PC-3 (cell line): ENCODE measurements around the gene HNRNPF. TPM values are rescaled to one million over a fixed set of nuclear protein-coding genes. Genes with fewer than 3 reads are reported as not detected.
"Not testable (repeated sequence)": the region's sequence is repeated elsewhere in the genome, so short reads cannot be mapped to it uniquely, and the experiment has no call there.

Experiments used
- ATAC-seq: fragments of 200-7000 bp; cut with Tn5 transposase; 2 replicates; pipeline ENCODE4 v1.9.1; 2020; ENCODE audit warnings: mild to moderate bottlenecking, moderate library complexity
- Bru-seq: library from RNA; stranded (reverse); fragments of 400-500 nt; gene quantifications from one replicate; lab custom pipeline; 2021; lab: Mats Ljungman, UMichigan
- BruChase-seq, 2 experiments: library from RNA; stranded (reverse); fragments of 400-500 nt; gene quantifications; one replicate each; lab custom pipeline; 2021; lab: Mats Ljungman, UMichigan
- BruUV-seq: library from RNA; stranded (reverse); fragments of 400-500 nt; replicated peaks from 2 replicates; lab custom pipeline; 2021; lab: Mats Ljungman, UMichigan
- CTCF ChIA-PET: fragments of 300-600 bp; sonication (Branson Sonifier 250); formaldehyde crosslinking; loops from one replicate; lab custom pipeline; 2022; ENCODE audit warnings: antibody characterized with exemption; lab: Charles Lee
- POLR2A ChIA-PET: fragments of 300-600 bp; sonication (Branson Sonifier 250); formaldehyde crosslinking; loops from one replicate; lab custom pipeline; 2022; ENCODE audit warnings: antibody characterized with exemption; ENCODE audit not compliant: unreplicated experiment; lab: Charles Lee
- DNase-seq: peaks from one replicate; pipeline ENCODE4 v3.0.0-alpha.2; 2015
- H2AFZ ChIP-seq: fragments of 300-600 bp; sonication (generic); 2 replicates; pipeline ENCODE4 v1.6.0; 2016; ENCODE audit warnings: antibody characterized with exemption, low read length
- H3F3A ChIP-seq: fragments of 300-600 bp; sonication (generic); one replicate; pipeline ENCODE4 v1.6.0; 2017; ENCODE audit warnings: antibody characterized with exemption, low read length, control low read depth, mild to moderate bottlenecking; ENCODE audit not compliant: unreplicated experiment
- H3K27ac ChIP-seq: fragments of 300-600 bp; sonication (generic); 2 replicates; pipeline ENCODE4 v1.5.1; 2016; ENCODE audit warnings: mild to moderate bottlenecking, low read length
- H3K27me3 ChIP-seq: fragments of 300-600 bp; sonication (generic); 2 replicates; pipeline ENCODE4 v1.6.1; 2016; ENCODE audit warnings: low read length, mixed read lengths
- H3K36me3 ChIP-seq: fragments of 300-600 bp; sonication (generic); 2 replicates; pipeline ENCODE4 v1.6.1; 2016; ENCODE audit warnings: low read depth, mixed run types, low read length, mixed read lengths
- H3K4me1 ChIP-seq: fragments of 300-600 bp; sonication (generic); 2 replicates; pipeline ENCODE4 v1.5.1; 2016; ENCODE audit warnings: low read length; ENCODE audit not compliant: insufficient read depth
- H3K4me2 ChIP-seq: fragments of 300-600 bp; sonication (generic); 2 replicates; pipeline ENCODE4 v1.6.0; 2016; ENCODE audit warnings: low read length
- H3K4me3 ChIP-seq: fragments of 300-600 bp; sonication (generic); 2 replicates; pipeline ENCODE4 v1.5.1; 2016; ENCODE audit warnings: mild to moderate bottlenecking, low read length, mixed read lengths
- H3K79me2 ChIP-seq: fragments of 300-600 bp; sonication (generic); 2 replicates; pipeline ENCODE4 v1.6.1; 2017; ENCODE audit warnings: low read length, mixed read lengths
- H3K9ac ChIP-seq: fragments of 300-600 bp; sonication (generic); 2 replicates; pipeline ENCODE4 v1.6.0; 2016; ENCODE audit warnings: mild to moderate bottlenecking, low read length
- H3K9me2 ChIP-seq: fragments of 300-600 bp; sonication (generic); replicated peaks from 2 replicates; pipeline ENCODE4 v1.6.1; 2016; ENCODE audit warnings: mixed run types, low read length, mixed read lengths
- H3K9me3 ChIP-seq: fragments of 300-600 bp; sonication (generic); 2 replicates; pipeline ENCODE4 v1.6.1; 2016; ENCODE audit warnings: low read length, mixed read lengths
- H4K20me1 ChIP-seq: fragments of 300-600 bp; sonication (generic); 2 replicates; pipeline ENCODE4 v1.6.1; 2016; ENCODE audit warnings: low read length, mixed read lengths
- EZH2 ChIP-seq: fragments of 300-600 bp; sonication (generic); IDR thresholded peaks from one replicate; pipeline ENCODE4 v1.6.1; 2017; ENCODE audit warnings: antibody characterized with exemption, mild to moderate bottlenecking, low read length; ENCODE audit not compliant: unreplicated experiment
- EZH2phosphoT487 ChIP-seq: fragments of 300-600 bp; sonication (generic); IDR thresholded peaks from 2 replicates; pipeline ENCODE4 v1.6.1; 2018; ENCODE audit warnings: mild to moderate bottlenecking, antibody characterized with exemption, low read length, borderline replicate concordance
- intact Hi-C: fragments of 100-400 bp; cut with micrococcal nuclease; formaldehyde crosslinking; loops from 2 replicates; pipeline ENCODE4 v1.9.0; 2023
- long read RNA-seq: library from polyadenylated mRNA; unstranded; transcript quantifications from one replicate; pipeline ENCODE4 v2.0.0, GENCODE V29; 2021; ENCODE audit not compliant: unreplicated experiment
- total RNA-seq: library from RNA; depleted of rRNA; stranded (reverse); fragments of >200 nt; gene quantifications from 2 replicates; pipeline ENCODE4 v1.2.3, GENCODE V29; 2014; rRNA removed
- TF ChIP-seq, protein P1 (sequence below): fragments of 300-600 bp; sonication (generic); conservative IDR thresholded peaks from 2 replicates; pipeline ENCODE4 v1.5.1; 2017; ENCODE audit warnings: antibody characterized with exemption, low read depth, mild to moderate bottlenecking, low read length

HNRNPF gene
- 417 and 421 TPM in 2 replicates for total RNA-seq
- percentile 98 among the genes with signal in this experiment for Bru-seq, nascent RNA
- BruChase-seq, experiment 1, labeled RNA remaining after a 6-hour chase = percentile 99 among the genes with signal in this experiment
- BruChase-seq, experiment 2, labeled RNA remaining after a 2-hour chase = percentile 99 among the genes with signal in this experiment
- long read RNA-seq, transcript HNRNPF-201 (4 exons, 2,186 nt) = minor isoform, 38 of 966 reads
- long read RNA-seq, transcript HNRNPF-204 (3 exons, 2,755 nt) = major isoform, 331 of 966 reads
- long read RNA-seq, transcript HNRNPF-207 (4 exons, 2,676 nt) = minor isoform, 78 of 966 reads
- long read RNA-seq, transcript HNRNPF-203 (4 exons, 2,617 nt) = minor isoform, 65 of 966 reads
- long read RNA-seq, partial matches to known transcripts = 70 of 966 reads
- long read RNA-seq, other reads (novel, unspliced or antisense) = 382 of 966 reads

GRCh38 chr10:43408710-43409384, at the start of gene HNRNPF:
Gene HNRNPF (minus strand): TSS chr10:43409186. CDS start chr10:43387884, 21,302 bp downstream.
- no TSS peak for BruUV-seq

GRCh38 chr10:43458227-43458626, 49.2 kb upstream of the HNRNPF start:
- Histone ChIP-seq H4K20me1 (no peaks in the 10 kb centered on the region), H3K27ac (no peak overlapping the region), H3K4me2 (no peak overlapping the region), H3K79me2 (0 out of 2 replicates have a peak, but pooled peaks cover 8% of the 10 kb centered on the region), H3K9ac (no peak overlapping the region), H3K9me3 (no peaks in the 10 kb centered on the region), H3K4me1 (peaks cover 14% of the 10 kb centered on the region; the same call in 1 of the 2 replicates), H3K36me3 (no peaks in the 10 kb centered on the region), H3K27me3 (no peaks in the 10 kb centered on the region), H3F3A (no peaks in the 10 kb centered on the region), H3K9me2 (no peaks in the 10 kb centered on the region), H3K4me3 (no peak overlapping the region), H2AFZ (no peak overlapping the region)
- no peak for DNase-seq
- no peak for ATAC-seq
- TF ChIP-seq, protein P1, sequence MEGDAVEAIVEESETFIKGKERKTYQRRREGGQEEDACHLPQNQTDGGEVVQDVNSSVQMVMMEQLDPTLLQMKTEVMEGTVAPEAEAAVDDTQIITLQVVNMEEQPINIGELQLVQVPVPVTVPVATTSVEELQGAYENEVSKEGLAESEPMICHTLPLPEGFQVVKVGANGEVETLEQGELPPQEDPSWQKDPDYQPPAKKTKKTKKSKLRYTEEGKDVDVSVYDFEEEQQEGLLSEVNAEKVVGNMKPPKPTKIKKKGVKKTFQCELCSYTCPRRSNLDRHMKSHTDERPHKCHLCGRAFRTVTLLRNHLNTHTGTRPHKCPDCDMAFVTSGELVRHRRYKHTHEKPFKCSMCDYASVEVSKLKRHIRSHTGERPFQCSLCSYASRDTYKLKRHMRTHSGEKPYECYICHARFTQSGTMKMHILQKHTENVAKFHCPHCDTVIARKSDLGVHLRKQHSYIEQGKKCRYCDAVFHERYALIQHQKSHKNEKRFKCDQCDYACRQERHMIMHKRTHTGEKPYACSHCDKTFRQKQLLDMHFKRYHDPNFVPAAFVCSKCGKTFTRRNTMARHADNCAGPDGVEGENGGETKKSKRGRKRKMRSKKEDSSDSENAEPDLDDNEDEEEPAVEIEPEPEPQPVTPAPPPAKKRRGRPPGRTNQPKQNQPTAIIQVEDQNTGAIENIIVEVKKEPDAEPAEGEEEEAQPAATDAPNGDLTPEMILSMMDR = no peak
- TF ChIP-seq EZH2phosphoT487 = no peak
- TF ChIP-seq EZH2 = no peak
- ChIA-PET POLR2A (no interaction called here), CTCF (interaction anchor here (0.7 kb wide), 1 partner anchor 239 kb away, joined by 3 read pairs; no protein-coding TSS in a partner anchor)
- intact Hi-C loops = no loop called here
- BruUV-seq = no TSS peak

More at GRCh38 chr10:43408710-43409384, at the start of gene HNRNPF:
- Histone ChIP-seq H2AFZ (peak within 1 kb of the TSS; percentile 77), H3K9me2 (no peaks in the 10 kb centered on the region), H3K4me2 (peak within 1 kb of the TSS; percentile 99), H3F3A (no peaks in the 10 kb centered on the region), H3K4me3 (peak within 1 kb of the TSS; percentile 98), H3K9me3 (no peaks in the 10 kb centered on the region), H3K36me3 (no peaks in the 10 kb centered on the region), H4K20me1 (peaks cover 30% of the 10 kb centered on the region), H3K4me1 (peaks cover 26% of the 10 kb centered on the region), H3K79me2 (peaks cover 64% of the 10 kb centered on the region), H3K27me3 (no peaks in the 10 kb centered on the region), H3K9ac (peak within 1 kb of the TSS; percentile 100), H3K27ac (peak within 1 kb of the TSS; percentile 91)
- DNase-seq = peak; percentile 98
- POLR2A ChIA-PET = interaction anchor here (0.6 kb wide), 1 partner anchor 11 kb away, joined by 3 read pairs; no protein-coding TSS in a partner anchor
- intact Hi-C loops = loop anchor here (1.0 kb wide), 2 partner anchors 11 to 27 kb away; no protein-coding TSS in a partner anchor
- CTCF ChIA-PET = interaction anchor here (0.6 kb wide), 1 partner anchor 12 kb away, joined by 6 read pairs; no protein-coding TSS in a partner anchor
- TF ChIP-seq EZH2phosphoT487 (no peak), EZH2 (no peak)
- TF ChIP-seq, protein P1 = no peak
- ATAC-seq = peak; percentile 80

DNA sequence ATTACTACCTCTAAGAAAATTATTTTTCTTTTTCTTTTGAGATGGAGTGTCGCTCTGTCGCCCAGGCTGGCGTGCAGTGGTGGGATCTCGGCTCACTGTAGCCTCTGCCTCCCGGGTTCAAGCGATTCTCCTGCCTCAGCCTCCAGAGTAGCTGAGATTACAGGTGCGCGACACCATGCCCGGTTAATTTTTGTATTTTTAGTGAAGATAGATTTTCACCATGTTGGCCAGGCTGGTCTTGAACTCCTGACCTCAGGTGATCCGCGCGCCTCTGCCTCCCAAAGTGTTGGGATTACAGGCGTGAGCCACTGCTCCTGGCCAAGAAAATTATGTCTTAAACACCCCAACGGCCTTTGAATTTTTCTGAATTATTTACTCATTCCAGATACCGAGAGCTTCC, 47.6 kb upstream of the HNRNPF start:
- H4K20me1 ChIP-seq, H3F3A ChIP-seq, BruUV-seq, POLR2A ChIA-PET, H3K9me3 ChIP-seq, ATAC-seq, H3K79me2 ChIP-seq, CTCF ChIA-PET, intact Hi-C loops, DNase-seq, H3K27ac ChIP-seq, H3K9me2 ChIP-seq, H2AFZ ChIP-seq, H3K9ac ChIP-seq, H3K27me3 ChIP-seq, H3K36me3 ChIP-seq: not testable (repeated sequence)
- Histone ChIP-seq H3K4me3 (peak overlapping the region; percentile 57; the same call in 1 of the 2 replicates), H3K4me2 (peak overlapping the region; percentile 91; the same call in 1 of the 2 replicates), H3K4me1 (peaks cover 14% of the 10 kb centered on the region; the same call in 1 of the 2 replicates)

DNA sequence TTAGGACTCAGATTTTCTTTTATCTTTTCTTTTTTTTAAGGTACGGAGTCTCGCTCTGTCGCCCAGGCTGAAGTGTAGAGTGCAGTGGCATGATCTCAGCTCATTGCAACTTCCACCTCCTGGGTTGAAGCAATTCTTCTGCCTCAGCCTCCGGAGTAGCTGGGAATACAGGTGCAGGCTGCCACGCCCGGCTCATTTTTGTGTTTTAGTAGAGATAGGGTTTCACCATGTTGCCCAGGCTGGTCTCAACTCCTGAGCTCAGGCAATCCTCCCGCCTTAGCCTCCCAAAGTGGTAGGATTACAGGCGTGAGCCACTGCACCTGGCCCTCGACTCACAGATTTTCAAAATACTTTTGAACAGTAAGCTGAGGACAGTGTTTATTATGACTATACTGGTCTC, 45.0 kb upstream of the HNRNPF start:
- H3K4me2 ChIP-seq = peak overlapping the region; percentile 91
- H3K27me3 ChIP-seq, H3K79me2 ChIP-seq, BruUV-seq, DNase-seq, H3K9ac ChIP-seq, H3K9me3 ChIP-seq, H2AFZ ChIP-seq, H3F3A ChIP-seq, CTCF ChIA-PET, H4K20me1 ChIP-seq, intact Hi-C loops, H3K27ac ChIP-seq, H3K9me2 ChIP-seq, ATAC-seq, H3K36me3 ChIP-seq: not testable (repeated sequence)
- peak overlapping the region; percentile 57 for H3K4me3 ChIP-seq
- POLR2A ChIA-PET = interaction anchor here (0.6 to 0.9 kb wide), 3 partner anchors 47 to 63 kb away, joined by 3 to 4 read pairs (median 4); no protein-coding TSS in a partner anchor
- peaks cover 14% of the 10 kb centered on the region; the same call in 1 of the 2 replicates for H3K4me1 ChIP-seq
